DND-41 (cell line): ENCODE results near the gene ZFP36L2.

Source experiments
- CTCF ChIP-seq: IDR thresholded peaks from 2 replicates; pipeline ENCODE4 v1.5.1; 2012; ENCODE audit warnings: borderline replicate concordance, low read length, moderate library complexity, mild to moderate bottlenecking; ENCODE audit not compliant: poor library complexity, severe bottlenecking; ENCODE audit errors: extremely low read depth
- EZH2 ChIP-seq: IDR thresholded peaks from 3 replicates; pipeline ENCODE4 v1.6.1; 2012; ENCODE audit warnings: borderline replicate concordance, low read depth, mild to moderate bottlenecking, moderate library complexity, low read length, inconsistent platforms; ENCODE audit not compliant: severe bottlenecking

GRCh38 chr2:43224571-43225092, 1.8 kb downstream of the ZFP36L2 start:
- TF ChIP-seq CTCF (no peak), EZH2 (no peak)
